ENCODE results near the gene CSNK1G1. TPM values are rescaled to one million over a fixed set of nuclear protein-coding genes. Genes with fewer than 3 reads are reported as not detected.

CSNK1G1 gene
- total RNA-seq, 5 donors from 2014 or later (not counting 1 experiment from before 2014, with no cell fraction given), result 22.3 to 25.6 (median 23.6) TPM

DNA sequence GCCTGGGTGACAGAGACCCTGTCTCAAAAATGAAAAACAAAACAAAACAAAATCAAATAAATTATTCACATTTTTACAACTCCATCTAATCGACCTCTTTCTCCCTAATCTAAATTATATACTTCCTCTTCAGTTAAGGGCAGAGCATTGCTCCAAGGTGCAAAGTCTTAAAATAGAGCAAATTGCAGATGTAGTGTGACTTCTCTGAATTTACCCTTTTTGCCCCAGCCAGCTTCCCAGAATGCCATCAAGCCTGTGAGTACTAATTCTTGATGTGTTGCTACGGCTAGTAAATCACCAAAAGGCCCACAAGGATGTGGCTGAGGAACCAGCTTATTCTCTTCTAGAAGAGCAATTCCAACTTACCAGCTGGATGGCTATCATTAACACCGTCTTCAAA, 139.8 kb downstream of the CSNK1G1 start:
- ChIA-PET POLR2A (interaction anchor here in 1 of 2 donors (0.6 kb wide), 1 partner anchor 396 kb away, joined by 3 read pairs; no protein-coding TSS in a partner anchor), CTCF (interaction anchor here in 1 of 2 donors (0.6 to 0.9 kb wide), 2 partner anchors 11 to 150 kb away, joined by 3 to 4 read pairs; no protein-coding TSS in a partner anchor)
- Mint-ChIP-seq H3K4me3 (no peak overlapping the region), H3K27ac (no peak overlapping the region), H3K4me1 (no peaks in the 10 kb centered on the region), H3K27me3 (no peaks in the 10 kb centered on the region), H3K36me3 (peaks cover 19% of the 10 kb centered on the region), H3K9me3 (no peaks in the 10 kb centered on the region)
- no peak for ATAC-seq (replicated peaks in 1 of 4)
- no peaks in the 10 kb centered on the region for H3K9me3 ChIP-seq
- H3K27me3 ChIP-seq (replicated peaks in 1 of 2; ENCODE audit: control insufficient read depth in 2 of 2, extremely low read depth in 1 of 2, insufficient read depth in 2 of 2, low read length in 1 of 2), result no peaks in the 10 kb centered on the region
- H3K36me3 ChIP-seq (ENCODE audit: control insufficient read depth in 2 of 2, extremely low read depth in 1 of 2, insufficient read depth in 1 of 2, low read length in 1 of 2), result peaks cover 0 to 9% of the 10 kb centered on the region in 2 donors
- no CpG with 5 or more reads among the region's 3 CpGs for WGBS (ENCODE audit: insufficient coverage)
- DNase-seq, result no peak
- H3K4me3 ChIP-seq (ENCODE audit: control insufficient read depth in 1 of 2, extremely low read depth in 1 of 2, low read length in 1 of 2), result no peak overlapping the region
- H3K4me1 ChIP-seq (ENCODE audit: control insufficient read depth in 1 of 2, extremely low read depth in 1 of 2, insufficient read depth in 2 of 2, low read length in 2 of 2), result no peaks in the 10 kb centered on the region
- no peak overlapping the region for H3K27ac ChIP-seq (ENCODE audit: low read length)

DNA sequence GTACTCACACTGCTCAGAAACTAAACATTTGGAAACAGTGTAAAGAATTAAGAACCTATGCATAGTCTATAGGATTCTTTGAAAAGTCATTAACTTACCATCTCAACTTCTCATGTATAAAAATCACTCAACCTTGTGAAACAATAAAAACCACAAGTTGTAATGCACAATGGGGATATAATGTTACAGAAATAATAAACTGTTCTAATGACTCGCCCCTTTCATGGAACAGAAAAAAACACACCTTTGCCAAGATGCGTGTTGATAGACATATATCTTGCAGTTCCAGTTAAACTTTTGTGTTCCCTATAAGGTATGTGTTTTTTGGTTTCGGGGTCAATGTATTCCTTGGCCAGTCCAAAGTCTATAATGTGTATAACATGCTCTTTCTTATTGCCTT, 142.3 kb downstream of the CSNK1G1 start:
- H3K36me3 Mint-ChIP-seq, result peaks cover 19% of the 10 kb centered on the region
- H3K36me3 ChIP-seq (ENCODE audit: control insufficient read depth in 2 of 2, extremely low read depth in 1 of 2, insufficient read depth in 1 of 2, low read length in 1 of 2), result peaks cover 0 to 9% of the 10 kb centered on the region in 2 donors
- CTCF ChIA-PET, result no interaction called here

DNA sequence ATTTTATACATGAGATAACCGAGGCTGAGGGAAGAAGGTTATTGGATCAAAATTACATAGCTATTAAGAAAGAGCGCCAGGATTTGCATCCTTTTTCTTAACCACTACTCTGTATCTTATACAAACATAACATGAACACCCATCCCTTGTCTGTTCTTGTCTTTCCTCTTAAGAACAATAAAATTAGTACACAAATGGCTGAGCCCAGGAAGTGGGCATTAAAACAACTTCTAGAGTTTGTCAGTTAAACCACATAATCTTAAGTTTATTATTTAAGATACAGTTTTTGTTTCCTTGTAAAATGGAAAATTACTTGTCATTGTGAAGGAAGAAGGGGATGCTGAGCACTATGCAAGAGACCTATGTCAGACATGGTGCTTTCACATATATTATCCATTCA, 144.3 kb downstream of the CSNK1G1 start:
- Histone ChIP-seq H3K27me3 (replicated peaks in 1 of 2; ENCODE audit: control insufficient read depth in 2 of 2, extremely low read depth in 1 of 2, insufficient read depth in 2 of 2, low read length in 1 of 2) (no peaks in the 10 kb centered on the region), H3K36me3 (ENCODE audit: control insufficient read depth in 2 of 2, extremely low read depth in 1 of 2, insufficient read depth in 1 of 2, low read length in 1 of 2) (peaks cover 0 to 9% of the 10 kb centered on the region in 2 donors), H3K27ac (ENCODE audit: low read length) (no peak overlapping the region), H3K4me1 (ENCODE audit: control insufficient read depth in 1 of 2, extremely low read depth in 1 of 2, insufficient read depth in 2 of 2, low read length in 2 of 2) (no peaks in the 10 kb centered on the region), H3K9me3 (no peaks in the 10 kb centered on the region), H3K4me3 (ENCODE audit: control insufficient read depth in 1 of 2, extremely low read depth in 1 of 2, low read length in 1 of 2) (no peak overlapping the region)
- POLR2A ChIA-PET, result no interaction called here
- Mint-ChIP-seq H3K9me3 (no peaks in the 10 kb centered on the region), H3K36me3 (peaks cover 22% of the 10 kb centered on the region), H3K27ac (no peak overlapping the region), H3K4me1 (no peaks in the 10 kb centered on the region), H3K27me3 (no peaks in the 10 kb centered on the region), H3K4me3 (no peak overlapping the region)
- ATAC-seq (replicated peaks in 1 of 4) (no peak), DNase-seq (no peak)
- WGBS (ENCODE audit: insufficient coverage), result no CpG with 5 or more reads among the region's 2 CpGs
- CTCF ChIA-PET, result no interaction called here

More for the DNA sequence above, 142.3 kb downstream of the CSNK1G1 start:
- no peak for DNase-seq
- WGBS (ENCODE audit: insufficient coverage), result no CpG with 5 or more reads among the region's 3 CpGs
- Histone ChIP-seq H3K4me3 (ENCODE audit: control insufficient read depth in 1 of 2, extremely low read depth in 1 of 2, low read length in 1 of 2) (no peak overlapping the region), H3K9me3 (no peaks in the 10 kb centered on the region), H3K27me3 (replicated peaks in 1 of 2; ENCODE audit: control insufficient read depth in 2 of 2, extremely low read depth in 1 of 2, insufficient read depth in 2 of 2, low read length in 1 of 2) (no peaks in the 10 kb centered on the region), H3K4me1 (ENCODE audit: control insufficient read depth in 1 of 2, extremely low read depth in 1 of 2, insufficient read depth in 2 of 2, low read length in 2 of 2) (no peaks in the 10 kb centered on the region), H3K27ac (ENCODE audit: low read length) (no peak overlapping the region)
- Mint-ChIP-seq H3K27me3 (no peaks in the 10 kb centered on the region), H3K4me1 (no peaks in the 10 kb centered on the region), H3K4me3 (no peak overlapping the region), H3K9me3 (no peaks in the 10 kb centered on the region), H3K27ac (no peak overlapping the region)
- POLR2A ChIA-PET, result no interaction called here
- ATAC-seq (replicated peaks in 1 of 4), result no peak

DNA sequence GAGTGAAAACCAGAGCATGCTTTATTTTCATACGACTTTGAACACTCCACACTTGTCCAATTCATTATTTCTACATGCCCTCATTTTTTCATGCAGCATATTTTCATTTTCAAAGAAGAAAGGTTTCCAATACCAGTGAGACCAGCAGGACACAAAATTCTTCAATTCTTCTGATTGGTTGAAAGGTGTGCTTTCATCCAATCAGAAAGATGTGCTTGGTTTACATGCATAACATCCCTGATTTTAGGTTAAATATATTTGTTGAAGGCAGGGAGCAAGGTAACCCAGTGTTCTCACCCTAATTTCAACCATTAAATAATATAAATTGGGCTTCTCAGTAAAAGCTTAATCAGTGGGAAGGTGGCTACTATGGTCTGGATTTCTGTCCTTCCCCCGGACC, 145.6 kb downstream of the CSNK1G1 start:
- H3K36me3 Mint-ChIP-seq, result peaks cover 20% of the 10 kb centered on the region
- no peaks in the 10 kb centered on the region for H3K4me1 ChIP-seq (ENCODE audit: control insufficient read depth in 1 of 2, extremely low read depth in 1 of 2, insufficient read depth in 2 of 2, low read length in 2 of 2)

DNA sequence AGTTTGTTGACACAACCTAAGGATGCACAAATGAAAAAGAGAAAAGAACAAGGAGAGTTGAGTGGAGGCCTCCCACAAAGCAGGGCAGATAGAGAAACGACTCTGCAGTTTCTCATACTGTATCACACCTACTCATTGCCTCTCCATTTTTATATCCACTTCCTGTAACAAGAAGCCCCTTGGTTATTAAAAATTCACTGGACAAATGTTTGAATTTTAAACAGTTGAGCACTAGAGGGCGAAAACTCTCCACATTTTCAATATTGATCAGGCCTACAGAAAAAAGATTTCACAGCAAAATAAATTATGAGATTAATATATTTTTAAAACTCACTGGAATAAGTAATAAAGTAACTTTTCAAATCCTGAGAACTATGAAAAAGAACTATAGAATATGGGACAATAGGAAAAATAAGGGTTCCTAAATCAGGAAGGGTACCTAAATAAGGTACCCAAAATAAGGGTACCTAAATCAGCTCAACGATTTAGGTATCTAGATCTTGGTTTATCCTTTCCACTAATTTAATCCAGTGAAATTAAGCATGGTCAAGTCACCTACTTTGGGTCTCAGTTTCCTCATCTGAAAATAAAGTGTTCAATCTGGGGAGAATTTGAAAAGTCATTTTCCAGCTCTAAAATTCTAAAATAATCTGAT, 146.2 kb downstream of the CSNK1G1 start:
- ATAC-seq (replicated peaks in 1 of 4), result no peak
- POLR2A ChIA-PET, result no interaction called here
- no peak overlapping the region for H3K27ac Mint-ChIP-seq

More for the DNA sequence above, 145.6 kb downstream of the CSNK1G1 start:
- Histone ChIP-seq H3K27ac (ENCODE audit: low read length) (no peak overlapping the region), H3K9me3 (no peaks in the 10 kb centered on the region), H3K4me3 (ENCODE audit: control insufficient read depth in 1 of 2, extremely low read depth in 1 of 2, low read length in 1 of 2) (no peak overlapping the region), H3K36me3 (ENCODE audit: control insufficient read depth in 2 of 2, extremely low read depth in 1 of 2, insufficient read depth in 1 of 2, low read length in 1 of 2) (peaks cover 0 to 13% of the 10 kb centered on the region in 2 donors), H3K27me3 (replicated peaks in 1 of 2; ENCODE audit: control insufficient read depth in 2 of 2, extremely low read depth in 1 of 2, insufficient read depth in 2 of 2, low read length in 1 of 2) (no peaks in the 10 kb centered on the region)
- ATAC-seq (replicated peaks in 1 of 4) (no peak), DNase-seq (no peak)
- Mint-ChIP-seq H3K27me3 (no peaks in the 10 kb centered on the region), H3K4me1 (no peaks in the 10 kb centered on the region), H3K4me3 (no peak overlapping the region), H3K9me3 (no peaks in the 10 kb centered on the region), H3K27ac (no peak overlapping the region)
- POLR2A ChIA-PET, result interaction anchor here in 1 of 2 donors (0.6 kb wide), 1 partner anchor 174 kb away, joined by 3 read pairs; no protein-coding TSS in a partner anchor
- WGBS (ENCODE audit: insufficient coverage), result 43% methylated on average over 1 of the region's 2 CpGs
- CTCF ChIA-PET, result no interaction called here

DNA sequence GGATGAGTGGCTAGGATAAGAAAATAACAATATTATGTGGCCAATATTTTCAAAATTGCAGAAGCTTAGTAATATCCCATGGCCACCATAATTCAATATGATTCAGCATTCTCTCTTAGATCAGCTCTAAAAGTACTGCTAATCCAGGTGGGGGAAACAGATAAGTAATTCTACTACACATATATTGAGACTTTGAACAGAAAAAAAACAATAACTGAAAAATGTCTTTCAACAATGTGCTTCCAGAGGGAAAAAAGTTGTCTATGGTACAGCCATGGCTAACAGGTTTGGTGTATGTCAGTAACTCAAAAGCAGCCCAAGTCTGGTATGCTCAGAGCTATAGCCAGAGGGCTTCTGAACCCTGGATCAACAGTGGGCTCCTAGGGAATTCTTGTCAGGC, 150.8 kb downstream of the CSNK1G1 start:
- no peaks in the 10 kb centered on the region for H3K9me3 Mint-ChIP-seq
- Histone ChIP-seq H3K27me3 (replicated peaks in 1 of 2; ENCODE audit: control insufficient read depth in 2 of 2, extremely low read depth in 1 of 2, insufficient read depth in 2 of 2, low read length in 1 of 2) (no peaks in the 10 kb centered on the region), H3K36me3 (ENCODE audit: control insufficient read depth in 2 of 2, extremely low read depth in 1 of 2, insufficient read depth in 1 of 2, low read length in 1 of 2) (peaks cover 9 to 36% of the 10 kb centered on the region in 2 donors), H3K4me1 (ENCODE audit: control insufficient read depth in 1 of 2, extremely low read depth in 1 of 2, insufficient read depth in 2 of 2, low read length in 2 of 2) (no peaks in the 10 kb centered on the region), H3K27ac (ENCODE audit: low read length) (no peak overlapping the region), H3K9me3 (no peaks in the 10 kb centered on the region), H3K4me3 (ENCODE audit: control insufficient read depth in 1 of 2, extremely low read depth in 1 of 2, low read length in 1 of 2) (no peak overlapping the region)
- DNase-seq, result no peak
- POLR2A ChIA-PET, result no interaction called here
- no peaks in the 10 kb centered on the region for H3K27me3 Mint-ChIP-seq
- no peaks in the 10 kb centered on the region for H3K4me1 Mint-ChIP-seq
- CTCF ChIA-PET, result interaction anchor here (0.5 to 0.9 kb wide), 2 partner anchors 11 to 166 kb away, joined by 3 to 5 read pairs; no protein-coding TSS in a partner anchor
- H3K36me3 Mint-ChIP-seq, result peaks cover 35% of the 10 kb centered on the region
- no peak overlapping the region for H3K27ac Mint-ChIP-seq
- ATAC-seq (replicated peaks in 1 of 4), result no peak
- H3K4me3 Mint-ChIP-seq, result no peak overlapping the region

More for the DNA sequence above, 146.2 kb downstream of the CSNK1G1 start:
- Mint-ChIP-seq H3K9me3 (no peaks in the 10 kb centered on the region), H3K4me1 (no peaks in the 10 kb centered on the region), H3K27me3 (no peaks in the 10 kb centered on the region), H3K4me3 (no peak overlapping the region), H3K36me3 (peaks cover 21% of the 10 kb centered on the region)
- CTCF ChIA-PET, result interaction anchor here in 1 of 2 donors (0.6 kb wide), 1 partner anchor 146 kb away, joined by 3 read pairs; the partner anchor contains the start of gene CSNK1G1
- WGBS (ENCODE audit: insufficient coverage), result no CpG with 5 or more reads among the region's 3 CpGs
- Histone ChIP-seq H3K4me1 (ENCODE audit: control insufficient read depth in 1 of 2, extremely low read depth in 1 of 2, insufficient read depth in 2 of 2, low read length in 2 of 2) (no peaks in the 10 kb centered on the region), H3K36me3 (ENCODE audit: control insufficient read depth in 2 of 2, extremely low read depth in 1 of 2, insufficient read depth in 1 of 2, low read length in 1 of 2) (peaks cover 0 to 17% of the 10 kb centered on the region in 2 donors), H3K4me3 (ENCODE audit: control insufficient read depth in 1 of 2, extremely low read depth in 1 of 2, low read length in 1 of 2) (no peak overlapping the region), H3K27me3 (replicated peaks in 1 of 2; ENCODE audit: control insufficient read depth in 2 of 2, extremely low read depth in 1 of 2, insufficient read depth in 2 of 2, low read length in 1 of 2) (no peaks in the 10 kb centered on the region), H3K9me3 (no peaks in the 10 kb centered on the region), H3K27ac (ENCODE audit: low read length) (no peak overlapping the region)
- peak in 1 of 35 experiments; percentile 34 for DNase-seq
